H1 (cell line): ENCODE data around the gene LOXHD1. TPM values are rescaled to one million over a fixed set of nuclear protein-coding genes. Genes with fewer than 3 reads are reported as not detected.

Experiments
- RBBP5 ChIP-seq: IDR thresholded peaks from 2 replicates; pipeline ENCODE4 v1.7.1; 2012; ENCODE audit warnings: low read depth, mild to moderate bottlenecking, inconsistent platforms, low read length, moderate library complexity, borderline replicate concordance
- TCF12 ChIP-seq: IDR thresholded peaks from 2 replicates; pipeline ENCODE4 v1.6.1; 2011; ENCODE audit warnings: low read depth, mild to moderate bottlenecking, low read length
- polyA plus RNA-seq, 7 experiments: library from polyadenylated mRNA; depleted of rRNA in 3 of 7; stranded (reverse) in 5 of 7; unstranded in 2 of 7; fragments of >200 nt in 5 of 7; fragments of 200-250 nt in 2 of 7; gene quantifications; 1 replicate in 5 of 7; 2 replicates in 1 of 7; 4 replicates in 1 of 7; pipeline versions ENCODE4 v1.2.1 to v1.2.3, GENCODE V29; 2011 to 2013; ENCODE audit warnings: missing spikeins in 2 of 7, mixed read lengths in 2 of 7
- total RNA-seq: library from RNA; stranded (reverse); fragmentation: NEBNext Ultra II Directional; extraction: Animal tissue kit (Norgen Biotek cat#: 25700); gene quantifications from 2 replicates; pipeline ENCODE4 v1.2.1, GENCODE V29; 2021
- TF ChIP-seq, protein P1 (sequence below), 3 experiments: IDR thresholded peaks; 1 replicate in 2 of 3; 2 replicates in 1 of 3; pipeline versions ENCODE4 v1.5.1 to v1.6.1; 2011; ENCODE audit warnings: low read length in 3 of 3, mild to moderate bottlenecking in 3 of 3, inconsistent platforms in 2 of 3, low read depth in 1 of 3, moderate library complexity in 1 of 3; ENCODE audit not compliant: insufficient read depth in 1 of 3; ENCODE audit errors: control extremely low read depth in 1 of 3

The LOXHD1 gene
- total and polyA plus RNA-seq, 2 of the 8 experiments (the other 6 are each of a cell fraction or from before 2014, with no cell fraction given), result 0.02 TPM; not detected in 1

- TF ChIP-seq, protein P1, sequence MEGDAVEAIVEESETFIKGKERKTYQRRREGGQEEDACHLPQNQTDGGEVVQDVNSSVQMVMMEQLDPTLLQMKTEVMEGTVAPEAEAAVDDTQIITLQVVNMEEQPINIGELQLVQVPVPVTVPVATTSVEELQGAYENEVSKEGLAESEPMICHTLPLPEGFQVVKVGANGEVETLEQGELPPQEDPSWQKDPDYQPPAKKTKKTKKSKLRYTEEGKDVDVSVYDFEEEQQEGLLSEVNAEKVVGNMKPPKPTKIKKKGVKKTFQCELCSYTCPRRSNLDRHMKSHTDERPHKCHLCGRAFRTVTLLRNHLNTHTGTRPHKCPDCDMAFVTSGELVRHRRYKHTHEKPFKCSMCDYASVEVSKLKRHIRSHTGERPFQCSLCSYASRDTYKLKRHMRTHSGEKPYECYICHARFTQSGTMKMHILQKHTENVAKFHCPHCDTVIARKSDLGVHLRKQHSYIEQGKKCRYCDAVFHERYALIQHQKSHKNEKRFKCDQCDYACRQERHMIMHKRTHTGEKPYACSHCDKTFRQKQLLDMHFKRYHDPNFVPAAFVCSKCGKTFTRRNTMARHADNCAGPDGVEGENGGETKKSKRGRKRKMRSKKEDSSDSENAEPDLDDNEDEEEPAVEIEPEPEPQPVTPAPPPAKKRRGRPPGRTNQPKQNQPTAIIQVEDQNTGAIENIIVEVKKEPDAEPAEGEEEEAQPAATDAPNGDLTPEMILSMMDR (IDR thresholded peaks at IDR 0.05; ENCODE audit: control extremely low read depth in 1 of 3, insufficient read depth in 1 of 3, low read depth in 1 of 3, low read length in 3 of 3), result no peak
- TF ChIP-seq TCF12, result no peak
- no peak for TF ChIP-seq RBBP5
- TF ChIP-seq, all 59 proteins: peak for 0
Measured at GRCh38 chr18:46588971-46589660, 67.9 kb downstream of the LOXHD1 start (continued).
